Activated CD8-positive, alpha-beta memory T cell treated with anti-CD3 and anti-CD28 coated beads, Interleukin-2, amount 50 U/mL, for 1 hour (primary cell): ENCODE results near the gene RPS6KA5.
"Not testable (repeated sequence)": the region's sequence is repeated elsewhere in the genome, so short reads cannot be mapped to it uniquely, and the experiment has no call there.

Experiments used
- DNase-seq: peaks from one replicate; pipeline ENCODE4 v3.0.0-alpha.2; 2020; ENCODE audit errors: extremely low read depth

RPS6KA5 gene

GRCh38 chr14:91067186-91067585 lies 6.7 kb upstream of the RPS6KA5 start:
- peak; percentile 12 for DNase-seq

DNA sequence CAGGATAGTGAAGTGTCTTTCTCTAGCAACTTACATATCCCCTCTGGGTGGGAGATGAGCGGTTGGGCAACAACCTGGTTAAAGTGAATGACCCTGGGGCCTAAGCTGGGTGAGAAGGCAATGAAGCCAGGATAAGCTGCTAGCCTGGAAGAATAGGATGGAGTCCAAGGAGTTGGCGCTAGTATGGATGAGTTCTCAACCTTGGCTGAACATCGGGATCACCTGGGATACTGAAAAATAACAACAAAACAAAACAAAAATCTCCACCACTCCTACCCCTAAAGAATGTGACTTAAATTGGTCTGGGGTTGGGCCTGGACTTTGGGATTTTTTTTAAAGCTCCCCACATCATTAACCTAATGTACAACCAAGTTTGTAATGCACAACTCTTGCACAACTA lies 4.8 kb upstream of the RPS6KA5 start:
- DNase-seq, result no peak

- no peak for DNase-seq
Observed at GRCh38 chr14:91063119-91063518, 2.7 kb upstream of the RPS6KA5 start.

DNA sequence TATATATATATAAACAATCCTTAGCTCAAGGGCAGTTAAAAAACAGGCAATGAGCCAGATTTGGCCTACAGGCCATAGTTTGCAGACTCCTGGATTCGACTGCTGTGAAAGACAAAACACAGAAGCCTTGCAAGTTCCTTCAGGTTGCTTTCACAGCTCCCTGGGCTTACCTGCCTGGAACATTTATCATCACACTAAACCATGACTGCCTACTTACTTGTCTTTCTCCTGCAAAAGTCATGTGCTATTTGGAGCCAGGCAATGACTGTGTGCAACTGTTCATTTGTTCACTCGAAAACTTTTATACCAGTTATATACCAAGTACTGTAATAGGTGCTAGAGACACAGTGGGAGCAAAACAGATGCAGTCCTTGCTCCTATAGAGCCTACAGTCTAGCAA lies 2.2 kb upstream of the RPS6KA5 start:
- DNase-seq, result no peak

DNA sequence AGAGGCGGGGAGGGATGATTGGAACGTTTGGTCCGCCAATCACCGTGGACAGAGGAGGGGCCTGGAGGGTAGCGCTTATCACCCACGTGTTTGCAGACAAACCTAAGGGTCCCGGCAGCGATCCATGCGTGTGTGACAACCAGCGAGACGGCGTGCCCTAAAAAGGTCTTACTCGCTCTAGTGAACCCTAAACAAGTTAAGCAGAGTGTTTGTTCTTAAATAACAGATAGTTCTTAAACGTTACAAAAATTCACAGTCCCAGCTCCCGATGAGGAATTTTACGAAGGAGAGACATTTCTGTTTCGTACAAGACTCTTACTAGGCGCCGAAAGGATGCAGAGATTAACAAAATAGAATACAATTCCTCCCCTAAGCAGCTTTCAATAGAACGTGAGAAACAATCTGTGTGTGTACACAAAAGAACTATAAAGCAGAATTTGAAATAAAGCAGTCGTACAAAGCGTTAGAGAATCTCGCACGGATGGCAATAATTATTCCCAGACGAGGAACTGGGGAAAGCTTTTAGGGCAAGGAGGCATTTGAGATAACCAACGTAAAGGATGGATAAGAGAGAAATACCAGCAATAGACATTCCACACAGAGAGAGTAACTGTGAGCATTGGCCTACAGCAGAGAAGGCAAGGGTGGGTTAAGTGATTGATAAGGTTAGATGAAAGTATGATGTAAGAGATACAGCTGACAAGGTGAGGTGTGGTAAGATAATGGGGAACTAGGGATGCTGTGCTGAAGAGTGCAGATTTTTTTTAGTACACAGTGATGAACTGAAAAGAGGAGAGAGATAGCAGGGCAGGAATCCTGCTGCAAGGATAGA lies 831 bp upstream of the RPS6KA5 start:
- DNase-seq, result no peak

DNA sequence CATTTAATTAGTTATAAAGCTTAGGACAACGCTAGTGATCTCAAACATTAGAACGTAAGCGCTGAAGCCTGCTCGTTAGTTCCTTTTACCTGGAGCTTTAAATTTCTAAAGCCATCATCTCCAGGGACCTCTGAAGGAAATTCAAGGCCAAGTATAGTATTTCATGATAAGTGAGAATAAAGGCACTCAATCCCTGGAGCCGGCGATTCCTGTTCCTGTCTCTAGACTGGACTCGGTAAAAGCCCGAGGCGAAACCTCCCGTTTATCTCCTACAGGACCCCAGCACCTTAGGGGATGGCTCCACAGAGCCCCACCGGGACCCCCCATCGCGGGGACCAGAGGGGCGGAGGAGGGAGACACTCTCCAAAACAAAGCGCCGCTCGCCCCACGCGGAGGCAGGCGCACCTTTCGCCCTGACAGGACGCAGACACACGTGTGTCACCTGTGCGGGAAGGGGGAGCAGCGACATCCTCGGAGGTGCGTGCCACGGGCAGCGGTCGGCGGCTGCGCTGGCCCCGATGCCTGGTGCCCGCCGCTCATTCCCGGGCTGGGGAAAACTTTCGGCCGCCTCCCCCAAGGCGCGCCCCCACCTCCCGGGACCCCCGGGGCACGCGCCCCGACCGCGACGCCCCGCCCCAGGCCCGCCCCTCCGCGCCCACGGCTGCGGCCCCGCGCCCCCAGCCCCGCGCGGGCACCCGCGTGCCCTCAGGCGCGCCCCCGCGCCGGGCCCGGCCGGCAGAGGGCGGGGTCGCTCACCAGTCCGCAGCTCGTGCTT lies 678 bp downstream of the RPS6KA5 start:
- DNase-seq, result peak; percentile 17

- DNase-seq, result no peak
Observed at GRCh38 chr14:91058042-91058581, 2.3 kb downstream of the RPS6KA5 start.

- DNase-seq, result no peak
Observed at GRCh38 chr14:91056361-91056760, 4.1 kb downstream of the RPS6KA5 start.

DNA sequence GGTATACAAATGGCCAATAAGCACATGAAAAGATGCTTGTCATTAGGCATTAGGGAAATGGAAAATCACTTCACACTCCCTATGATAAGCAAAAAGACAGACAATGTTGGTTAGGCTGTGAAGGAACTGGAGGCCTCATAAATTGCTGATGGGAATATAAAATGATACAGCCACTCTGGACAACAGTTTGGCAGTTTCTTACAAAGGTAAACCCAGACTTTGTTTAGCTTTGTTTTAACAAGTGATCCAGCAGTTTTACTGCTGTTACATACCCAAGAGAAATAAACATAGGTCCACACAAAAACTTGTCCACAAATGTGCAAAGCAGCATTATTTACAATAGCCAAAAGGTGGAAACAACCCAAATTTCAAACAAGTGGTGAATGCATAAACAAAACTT lies 5.4 kb downstream of the RPS6KA5 start:
- DNase-seq, result no peak

- DNase-seq, result no peak
Observed at GRCh38 chr14:91048676-91049075, 11.8 kb downstream of the RPS6KA5 start.

DNA sequence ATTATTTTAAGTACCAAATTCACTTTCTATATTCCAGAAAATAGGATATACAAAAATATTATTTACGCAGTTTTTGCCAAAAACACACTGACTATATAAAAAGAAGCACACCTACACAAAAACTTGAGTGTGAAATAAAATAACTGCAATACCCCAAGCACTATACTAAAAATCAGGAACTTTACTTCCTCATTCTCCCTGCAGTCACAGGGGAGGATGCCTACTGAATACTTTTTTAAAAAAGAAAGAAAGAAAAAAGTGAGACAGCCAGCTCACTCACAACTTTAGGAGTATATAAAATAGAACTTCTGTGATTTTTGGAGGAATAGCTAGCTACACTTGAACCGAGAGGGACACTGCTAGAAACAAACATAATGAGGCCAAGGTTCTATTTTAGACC lies 12.2 kb downstream of the RPS6KA5 start:
- no peak for DNase-seq

GRCh38 chr14:91047174-91047753 lies 13.2 kb downstream of the RPS6KA5 start:
- DNase-seq, result no peak

DNA sequence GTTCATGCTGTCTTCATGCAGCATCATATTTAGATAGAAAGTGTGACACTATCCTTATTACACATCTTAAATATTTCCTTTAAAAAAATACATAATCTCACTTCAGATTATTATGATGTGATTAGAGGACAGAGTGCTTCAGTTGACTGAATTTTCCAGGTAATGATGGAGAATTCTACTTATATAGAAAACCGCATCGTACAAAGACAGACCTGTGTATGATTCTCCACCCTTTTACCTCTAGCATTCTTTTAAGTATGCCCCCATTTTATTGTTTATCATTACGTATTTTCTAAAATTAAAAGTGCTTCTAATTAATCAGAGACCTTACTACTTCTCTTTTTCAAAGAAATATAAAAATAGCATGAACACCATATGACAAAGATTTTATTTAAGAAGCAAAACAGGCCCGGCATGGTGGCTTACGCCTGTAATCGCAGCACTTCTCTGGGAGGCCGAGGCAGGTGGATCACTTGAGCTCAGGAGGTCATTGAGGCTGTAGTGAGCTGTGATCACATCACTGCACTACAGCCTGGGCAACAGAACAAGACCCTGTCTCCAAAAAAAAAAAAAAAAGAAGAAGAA lies 13.9 kb downstream of the RPS6KA5 start:
- no peak for DNase-seq

DNA sequence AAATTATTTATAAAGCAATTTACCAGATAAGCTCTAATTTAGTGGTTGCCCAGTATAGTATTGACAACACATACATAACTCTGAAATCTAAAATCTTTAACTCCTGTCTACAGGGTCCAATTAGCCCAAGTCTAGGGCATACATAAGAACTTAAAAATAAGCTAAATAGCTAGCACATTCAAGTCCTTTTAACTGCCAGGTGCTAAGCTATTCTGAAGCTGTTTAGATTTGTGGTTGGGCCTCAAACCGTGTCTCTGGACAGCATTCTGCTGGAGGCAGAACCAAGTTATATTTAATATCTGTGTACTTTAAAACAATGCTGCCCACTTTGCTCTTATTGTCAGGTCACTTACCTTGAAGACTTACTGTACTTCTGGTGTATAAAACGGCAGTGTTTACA lies 19.0 kb downstream of the RPS6KA5 start:
- no peak for DNase-seq

GRCh38 chr14:91040545-91040944 lies 19.9 kb downstream of the RPS6KA5 start:
- no peak for DNase-seq

- no peak for DNase-seq
Observed at GRCh38 chr14:91038439-91038838, 22.0 kb downstream of the RPS6KA5 start.

GRCh38 chr14:91036741-91037469 lies 23.5 kb downstream of the RPS6KA5 start:
- no peak for DNase-seq

DNA sequence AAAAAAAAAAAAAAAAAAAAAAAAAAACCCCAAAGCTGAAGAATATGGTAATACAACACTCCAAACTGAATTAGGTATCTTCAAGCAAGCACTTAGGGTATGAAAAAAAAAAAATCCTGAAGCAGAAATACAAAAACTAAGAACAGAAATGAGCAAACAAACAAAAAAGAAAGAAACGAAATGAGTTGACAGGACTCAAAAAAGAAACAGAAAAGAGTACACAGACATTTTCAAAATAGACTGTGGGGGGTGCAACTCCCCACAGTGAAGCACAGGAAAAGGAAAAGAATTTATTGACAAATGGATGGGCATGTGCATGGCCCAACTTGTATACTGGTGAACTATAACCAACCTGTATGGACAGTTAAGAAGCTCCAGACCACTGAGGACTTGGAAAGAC lies 24.6 kb downstream of the RPS6KA5 start:
- DNase-seq, result no peak

- DNase-seq, result not testable (repeated sequence)
Observed at GRCh38 chr14:91034379-91034778, 26.1 kb downstream of the RPS6KA5 start.

DNA sequence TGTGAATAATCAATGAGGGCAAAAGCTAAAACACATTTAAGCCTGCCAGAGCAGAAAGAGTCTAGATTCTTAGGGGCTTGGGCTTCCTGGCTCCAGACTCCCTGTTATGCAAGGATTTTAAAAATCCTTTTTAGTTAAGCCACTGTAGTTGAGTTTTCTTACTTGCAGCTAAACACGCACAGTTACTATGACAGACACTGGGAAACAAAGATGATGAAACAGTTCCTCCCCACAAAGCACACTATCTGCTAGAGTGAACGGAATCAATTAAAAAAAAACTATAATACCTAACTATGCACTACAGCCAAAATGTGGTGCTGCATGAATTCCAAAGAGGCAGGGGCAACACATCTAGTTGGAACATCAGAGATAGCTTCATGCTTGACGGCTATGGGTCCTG lies 28.2 kb downstream of the RPS6KA5 start:
- no peak for DNase-seq

GRCh38 chr14:91031666-91032065 lies 28.8 kb downstream of the RPS6KA5 start:
- no peak for DNase-seq
